Activated CD4-positive, alpha-beta T cell treated with anti-CD3 and anti-CD28 coated beads, Interleukin-2, amount 50 U/mL, for 1 hour (primary cell): ENCODE data around the gene ADGRD1.

Experiments
- DNase-seq: peaks from one replicate; pipeline ENCODE4 v3.0.0-alpha.2; 2020

Gene ADGRD1

DNA sequence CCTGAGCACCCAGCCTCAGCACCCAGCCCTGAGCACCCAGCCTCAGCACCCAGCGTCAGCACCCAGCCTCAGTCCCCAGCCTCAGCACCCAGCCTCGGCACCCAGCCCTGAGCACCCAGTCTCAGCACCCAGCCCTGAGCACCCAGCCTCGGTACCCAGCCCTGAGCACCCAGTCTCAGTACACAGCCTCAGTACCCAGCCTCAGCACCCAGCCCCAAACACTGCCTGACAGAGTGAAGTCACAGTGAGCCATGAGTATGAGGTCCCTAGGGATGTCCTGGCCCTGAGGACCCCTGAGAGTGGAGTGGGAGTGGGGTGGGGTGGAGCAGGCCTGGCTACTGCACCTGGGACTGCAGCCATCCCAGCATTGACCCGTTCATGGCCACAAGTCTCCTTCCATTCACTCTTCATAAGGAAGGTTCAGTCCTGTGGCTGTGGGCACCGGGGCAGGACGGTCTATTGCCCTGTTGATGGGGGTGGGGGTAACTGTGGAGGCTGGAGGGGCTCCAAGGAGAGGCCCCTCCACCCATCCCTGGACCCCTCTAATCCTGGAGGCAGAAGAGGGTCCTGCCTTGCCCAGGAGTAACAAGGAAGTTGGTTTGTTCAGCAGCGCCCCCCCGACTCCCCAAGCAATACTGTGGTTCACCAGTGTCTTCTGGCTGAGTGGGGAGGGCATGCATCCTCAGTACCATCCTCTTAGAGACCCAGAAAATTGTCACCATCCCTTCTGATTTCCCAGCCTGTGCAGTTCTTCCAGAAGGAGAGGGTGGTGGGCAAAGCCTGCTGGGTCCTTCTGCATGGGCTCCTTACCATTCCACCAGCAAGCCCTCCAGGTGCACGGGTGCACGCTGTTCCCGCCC, 140.5 kb downstream of the ADGRD1 start:
- no peak for DNase-seq

DNA sequence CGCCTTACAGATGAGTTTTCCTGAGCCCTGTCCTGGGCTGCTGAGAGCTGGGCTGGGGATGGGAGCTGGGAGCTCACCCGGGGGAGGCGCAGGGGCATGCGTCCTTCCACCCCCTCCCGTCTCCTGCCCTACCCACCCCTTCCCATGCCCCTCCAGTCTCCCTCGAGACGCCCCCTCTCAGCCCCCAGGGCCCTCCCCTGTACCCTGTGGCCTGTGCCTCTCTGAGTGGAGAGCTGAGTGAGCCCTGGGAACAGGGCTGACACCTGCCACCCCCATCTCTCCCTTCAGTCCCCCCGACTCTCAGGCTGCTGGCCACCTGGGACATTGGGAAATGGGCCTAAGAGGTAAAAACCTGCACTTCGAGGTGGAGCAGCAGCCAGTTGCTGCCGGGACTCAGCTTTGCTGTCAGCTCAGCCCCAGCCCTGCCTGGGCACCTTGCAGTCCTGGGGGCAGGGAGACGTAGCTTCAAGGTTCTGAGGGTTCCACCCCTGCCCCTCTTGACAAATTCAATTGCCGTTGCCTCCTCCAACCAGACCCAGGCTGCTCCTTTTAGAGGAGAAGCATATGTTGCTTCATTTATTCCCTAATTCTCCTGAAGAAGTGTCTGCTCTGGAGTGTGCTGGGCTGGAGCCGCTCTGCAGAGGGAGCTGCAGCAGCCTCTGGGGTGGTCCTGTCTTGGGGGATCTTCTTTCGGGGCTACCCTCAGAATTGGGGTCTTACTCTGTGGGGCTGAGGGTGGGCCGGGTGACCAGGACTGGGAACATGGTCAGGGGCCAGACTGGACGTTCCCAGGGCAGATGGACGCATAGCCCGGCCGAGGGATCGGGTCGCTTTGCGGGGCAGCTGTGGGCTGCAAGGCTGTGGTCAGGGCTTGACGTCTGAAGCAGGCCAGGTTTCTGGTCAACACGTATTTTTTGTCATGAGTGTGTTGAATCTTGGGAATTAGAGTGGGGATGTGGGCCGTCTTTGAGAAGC, 141.4 kb downstream of the ADGRD1 start:
- DNase-seq: no peak

DNA sequence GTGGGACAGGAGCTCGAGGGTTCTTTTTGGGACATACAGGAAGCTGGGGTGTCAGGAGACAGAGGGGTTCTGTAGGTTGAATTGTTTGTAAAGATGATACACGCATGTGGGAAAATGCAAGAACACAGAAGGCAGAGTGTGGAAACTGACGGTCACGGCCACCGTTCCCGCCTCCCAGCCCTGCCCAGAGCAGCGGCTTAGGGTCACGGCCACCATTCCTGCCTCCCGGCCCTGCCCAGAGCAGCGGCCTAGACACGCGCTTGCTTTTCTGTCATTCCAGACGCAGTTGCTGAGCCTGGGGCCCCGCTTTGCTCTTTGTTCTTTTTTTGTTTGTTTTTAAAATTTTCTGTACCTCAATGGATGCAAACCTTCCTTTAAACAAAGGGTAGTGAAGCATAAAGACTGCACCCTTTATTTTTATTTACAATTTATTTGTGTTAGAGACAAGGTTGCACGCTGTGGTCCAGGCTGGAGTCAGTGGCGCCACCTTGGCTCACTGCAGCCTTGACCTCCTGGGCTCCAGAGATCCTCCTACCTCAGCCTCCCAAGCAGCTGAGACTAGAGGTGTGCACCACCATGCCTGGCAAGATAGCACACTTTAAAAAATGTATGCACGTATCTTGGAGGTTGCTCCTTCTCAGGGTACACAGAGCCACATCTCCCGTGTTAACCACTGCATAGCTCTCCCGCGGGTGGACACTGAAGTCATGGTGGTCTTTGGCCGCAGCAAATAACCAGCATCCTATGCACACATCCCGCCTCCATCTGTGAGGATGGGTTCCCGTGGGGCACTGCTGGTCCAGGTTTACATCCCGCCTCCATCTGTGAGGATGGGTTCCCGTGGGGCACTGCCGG, 142.3 kb downstream of the ADGRD1 start:
- no peak for DNase-seq

DNA sequence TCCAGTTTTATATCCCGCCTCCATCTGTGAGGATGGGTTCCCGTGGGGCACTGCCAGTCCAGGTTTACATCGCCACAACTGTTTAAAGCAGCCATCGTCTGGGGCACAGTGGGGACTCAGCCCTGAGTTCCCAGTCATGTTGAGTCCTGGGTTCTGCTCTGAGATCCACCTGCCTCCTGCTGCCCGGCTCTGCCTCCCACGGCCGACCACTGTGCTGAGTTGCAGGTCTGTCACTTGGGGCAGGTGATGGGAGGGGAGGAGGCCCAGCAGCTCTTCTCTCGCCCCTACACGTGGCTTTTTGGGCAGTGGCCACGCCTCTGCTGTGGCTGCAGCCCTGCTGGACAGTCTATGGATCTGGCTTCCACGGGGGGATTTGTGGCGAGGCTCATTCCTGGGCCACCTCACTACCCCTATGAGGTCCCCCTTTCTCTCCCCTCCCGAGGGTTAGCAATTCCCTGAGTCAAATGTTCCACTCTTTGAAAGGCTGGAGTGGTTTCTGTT, 143.0 kb downstream of the ADGRD1 start:
- no peak for DNase-seq

DNA sequence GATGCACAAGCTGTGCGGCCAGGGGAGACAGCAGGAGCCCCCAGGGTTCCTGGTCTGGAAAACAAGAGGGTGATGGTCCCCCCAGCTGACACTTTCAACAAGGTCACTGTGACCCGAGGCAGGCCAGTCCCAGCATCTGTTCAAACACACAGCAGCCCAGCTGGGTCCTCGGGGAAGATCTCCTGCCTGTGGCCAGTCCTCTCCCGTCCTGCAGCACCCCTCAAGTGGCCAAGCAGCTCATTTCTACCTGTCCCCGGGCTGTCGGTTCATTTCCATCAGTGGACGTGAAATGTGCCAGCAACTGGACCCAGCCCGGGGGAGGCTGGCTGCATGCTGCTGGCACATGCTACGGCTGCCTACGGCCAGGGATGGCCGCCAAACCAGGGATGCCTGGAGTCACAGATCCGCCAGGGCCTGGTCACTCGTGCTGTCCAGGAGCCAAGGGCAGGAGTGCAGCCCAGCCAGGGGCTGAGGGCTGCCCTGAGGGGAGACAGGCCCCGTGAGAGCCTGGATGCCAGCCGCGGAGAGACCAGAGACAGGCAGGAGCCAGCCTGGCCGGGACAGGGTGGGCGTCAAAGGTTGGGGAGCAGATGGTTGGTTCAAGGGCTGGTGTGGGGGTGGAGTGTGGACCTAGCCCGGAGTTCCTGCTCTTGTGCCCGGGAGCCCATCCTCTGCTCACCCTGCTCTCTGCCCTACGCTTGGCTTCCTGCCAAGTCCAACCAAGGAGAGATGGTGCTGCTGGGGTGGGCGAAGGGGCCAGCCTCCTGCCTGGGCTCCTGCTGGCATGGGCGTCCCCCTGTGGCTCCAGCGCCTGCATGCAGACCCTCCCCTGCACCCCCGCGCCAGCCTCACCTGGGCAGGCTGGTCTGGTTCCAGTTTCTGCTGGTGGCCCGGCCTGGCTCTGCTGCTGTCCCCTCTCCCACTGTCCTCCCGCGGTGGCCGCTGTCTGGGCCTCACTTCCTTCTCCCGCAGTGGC, 143.8 kb downstream of the ADGRD1 start:
- DNase-seq: no peak

DNA sequence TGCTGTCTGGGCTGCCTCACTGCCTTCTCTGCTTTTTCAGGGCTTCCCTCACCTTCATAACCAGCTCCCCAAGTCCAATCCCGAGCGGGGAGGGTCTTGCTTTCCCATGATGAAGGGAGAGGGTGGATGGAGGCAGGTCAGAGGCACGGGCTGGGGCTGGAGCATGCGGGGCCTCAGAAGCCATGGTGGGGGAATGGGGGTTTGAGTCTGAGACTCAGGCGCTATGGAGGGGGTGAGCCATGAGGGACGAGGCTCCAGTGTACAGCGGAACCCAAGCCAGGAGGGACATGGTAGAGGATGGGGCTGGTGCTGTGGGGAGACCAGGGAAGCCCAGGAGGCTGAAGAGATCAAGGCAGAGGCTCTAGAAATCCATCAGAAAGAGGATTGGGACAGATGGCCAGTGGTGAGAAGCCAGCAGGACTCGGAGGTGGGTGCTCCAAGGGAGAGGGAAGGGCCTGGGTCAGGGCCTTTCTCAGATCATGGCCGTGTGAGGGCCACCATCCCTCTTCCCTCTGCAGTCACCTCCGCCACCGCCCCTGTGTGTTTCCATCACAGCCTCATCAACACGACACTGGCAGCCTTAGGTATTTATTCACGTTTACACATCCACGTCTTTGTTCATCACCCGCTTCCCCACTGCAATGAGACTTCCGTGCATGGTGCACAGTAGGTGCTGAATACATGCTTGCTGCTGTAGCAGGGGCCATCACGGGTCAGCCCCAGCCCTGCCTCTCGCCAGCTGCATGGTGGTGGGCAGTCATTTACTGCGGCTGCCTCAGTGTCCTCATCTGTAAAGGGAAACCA, 144.7 kb downstream of the ADGRD1 start:
- no peak for DNase-seq

DNA sequence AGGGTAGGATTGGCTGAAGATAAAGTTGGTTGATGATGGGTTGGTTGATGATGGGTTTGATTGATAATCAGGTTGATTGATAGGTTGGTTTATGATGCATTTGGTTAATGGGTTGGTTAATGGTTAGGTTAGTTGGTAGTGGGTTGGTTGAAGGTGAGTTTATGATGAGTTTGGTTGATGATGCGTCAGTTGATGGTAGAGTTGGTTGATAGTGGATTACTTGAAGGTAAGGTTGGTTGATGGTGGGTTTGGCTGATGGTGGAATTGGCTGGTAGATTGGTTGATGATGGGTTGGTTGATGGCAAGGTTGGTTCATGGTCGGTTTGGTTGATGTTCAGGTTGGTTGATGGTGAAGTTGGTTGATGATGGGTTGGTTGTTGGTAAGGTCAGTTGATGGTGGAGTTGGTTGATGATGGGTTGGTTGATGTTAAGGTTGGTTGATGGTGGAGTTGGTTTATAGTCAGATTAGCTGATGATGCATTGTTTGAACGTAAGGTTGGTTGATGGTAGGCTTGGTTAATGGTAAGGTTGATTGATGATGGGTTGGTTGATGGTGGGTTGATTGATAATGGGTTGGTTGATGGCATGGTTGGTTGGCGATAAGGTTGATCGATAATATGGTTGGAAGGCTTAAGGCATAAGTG, 146.4 kb downstream of the ADGRD1 start:
- DNase-seq: no peak

DNA sequence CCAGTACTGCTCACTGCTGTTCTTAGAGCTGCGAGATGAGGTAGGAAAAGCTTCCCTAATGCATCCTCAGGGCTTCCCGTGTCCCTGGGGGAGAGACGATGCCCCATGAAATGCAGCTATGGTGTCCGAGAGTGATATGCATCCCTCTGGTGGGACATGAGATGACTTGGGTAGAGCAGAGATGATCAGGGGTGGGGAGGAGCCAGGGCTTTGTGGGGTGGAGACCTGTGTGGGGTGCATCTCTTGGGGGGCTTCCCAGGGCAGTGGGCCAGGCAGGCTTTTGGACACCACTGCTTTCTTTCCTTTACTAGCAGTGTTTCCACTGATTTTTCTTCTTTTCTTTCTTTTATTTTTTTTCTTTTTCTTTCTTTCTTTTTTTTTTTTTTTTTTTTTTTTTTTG, 147.3 kb downstream of the ADGRD1 start:
- no peak for DNase-seq

DNA sequence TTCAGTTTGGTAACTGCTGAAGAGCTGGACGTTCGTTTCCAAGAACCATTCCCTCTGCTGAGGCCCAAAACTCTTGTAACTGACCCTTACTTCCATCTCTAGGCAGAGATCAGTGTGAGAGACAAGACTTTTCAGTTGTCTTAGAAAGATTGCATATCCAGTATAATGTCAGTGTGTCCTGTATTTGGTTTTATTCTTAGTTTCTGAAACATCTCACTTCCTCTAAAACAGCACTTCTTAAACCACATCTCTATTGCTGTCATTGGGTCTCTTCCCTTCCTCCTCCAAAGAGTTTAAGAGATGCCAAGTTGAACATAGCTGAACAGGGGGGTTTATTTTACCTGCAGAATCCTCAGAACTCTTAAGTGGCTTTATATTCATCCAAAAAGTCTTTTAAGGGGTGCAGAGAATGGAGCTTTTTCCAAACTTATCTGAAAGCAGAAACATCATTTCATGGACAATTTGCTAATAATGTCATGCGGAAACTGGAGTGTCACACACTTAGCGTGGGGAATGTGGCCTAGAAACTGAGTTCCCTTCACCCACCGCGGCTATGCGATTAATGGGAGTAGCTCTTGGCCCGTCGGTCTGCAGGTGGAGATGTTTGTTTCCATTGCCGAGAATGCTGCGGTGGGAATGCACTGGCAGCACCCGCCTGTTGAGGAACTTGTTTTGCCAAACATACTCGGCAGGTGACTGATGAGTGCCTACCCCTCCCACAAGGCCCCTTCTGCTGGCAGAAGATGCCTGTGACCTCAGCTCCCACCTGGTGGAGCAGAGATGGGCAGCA, 148.2 kb downstream of the ADGRD1 start:
- DNase-seq: no peak

DNA sequence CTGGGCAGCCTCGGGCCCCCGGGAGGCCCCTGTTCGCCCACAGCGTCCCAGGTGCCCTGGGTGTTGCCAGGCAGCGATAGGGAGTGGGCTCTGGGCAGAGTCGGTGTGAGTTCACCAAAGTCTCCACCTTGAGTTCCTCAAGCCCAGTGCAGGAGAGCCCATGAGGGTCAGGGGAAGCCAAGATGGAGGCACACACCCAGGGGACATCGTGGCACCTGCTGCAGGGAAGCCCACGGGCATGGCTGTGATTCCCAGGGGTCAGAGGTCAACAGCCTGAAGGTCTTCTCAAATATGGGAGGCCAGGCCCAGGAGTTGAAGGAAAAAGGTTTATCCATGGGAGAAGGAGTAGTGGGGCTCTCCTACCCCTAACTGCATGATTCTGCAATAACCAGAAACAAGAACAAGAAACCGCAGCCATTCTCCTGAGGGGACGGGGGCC, 148.8 kb downstream of the ADGRD1 start:
- no peak for DNase-seq

DNA sequence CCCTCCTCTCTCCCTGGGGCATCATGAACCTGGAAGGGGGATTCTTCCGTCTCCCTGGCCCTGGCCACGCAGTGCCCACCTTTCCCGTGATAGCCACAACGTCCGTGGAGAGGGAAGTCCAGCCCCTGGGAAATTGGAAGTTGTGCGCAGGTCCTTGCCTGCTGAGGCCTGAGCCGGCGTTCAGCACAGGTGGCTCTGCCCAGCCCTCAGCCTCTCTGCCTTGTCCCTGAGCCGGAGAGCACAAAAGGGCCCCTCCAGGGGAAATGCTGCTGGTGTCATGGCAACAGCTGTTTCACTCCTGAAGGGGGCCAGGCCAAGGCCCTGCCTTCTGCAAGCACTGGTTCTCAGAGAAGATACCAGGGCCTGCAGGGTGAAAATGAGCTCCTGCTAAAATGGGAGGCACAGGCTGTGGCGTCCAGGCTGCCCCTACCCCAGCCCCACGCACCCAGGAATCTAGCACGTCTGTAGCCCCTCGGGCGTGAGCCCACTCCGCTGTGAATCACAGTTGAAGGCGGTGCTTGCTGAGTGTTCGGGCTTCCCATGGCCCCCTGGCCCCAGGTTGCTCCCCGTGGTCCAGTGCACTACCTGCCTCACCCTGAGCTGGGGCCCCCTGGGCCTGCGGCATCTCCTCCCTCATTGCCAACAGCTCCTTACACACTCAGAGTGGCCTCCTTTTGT, 149.4 kb downstream of the ADGRD1 start:
- DNase-seq: no peak

DNA sequence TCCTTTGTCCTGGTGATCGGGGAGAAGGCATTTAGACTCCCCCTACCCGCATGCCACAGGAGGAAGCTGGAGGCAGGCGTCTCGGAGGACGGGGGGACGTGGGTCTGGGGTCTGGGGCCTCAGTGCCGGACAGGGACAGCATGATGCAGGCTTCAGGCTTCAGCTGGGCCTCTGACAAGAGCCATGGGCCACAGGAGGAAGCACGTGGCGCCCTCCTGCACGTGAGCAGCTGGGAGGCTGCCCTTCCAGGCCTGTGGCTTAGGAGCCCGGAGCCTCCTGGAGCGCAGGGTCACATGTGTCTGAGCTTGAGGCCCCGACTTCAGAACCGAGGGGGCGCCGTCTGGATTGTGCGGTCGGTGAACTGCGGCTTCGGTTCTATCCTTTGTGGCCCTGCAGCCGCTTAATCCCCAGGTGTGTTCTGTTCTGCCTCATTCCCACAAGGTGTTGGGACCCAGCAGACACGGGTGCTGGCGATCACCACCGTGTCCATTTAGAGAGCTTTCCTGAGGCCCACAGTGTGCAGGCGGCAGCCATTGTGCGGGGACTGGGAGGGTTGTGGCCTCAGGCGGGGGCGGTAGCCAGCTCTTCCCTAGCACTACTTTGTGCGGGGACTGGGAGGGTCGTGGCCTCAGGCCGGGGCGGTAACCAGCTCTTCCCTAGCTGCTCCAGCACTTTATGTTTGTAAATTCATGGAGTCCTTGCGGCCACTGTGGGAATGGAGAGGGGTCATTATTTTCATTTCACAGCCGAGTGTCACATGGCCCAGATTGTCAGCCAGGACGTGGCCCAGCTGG, 150.2 kb downstream of the ADGRD1 start:
- no peak for DNase-seq

DNA sequence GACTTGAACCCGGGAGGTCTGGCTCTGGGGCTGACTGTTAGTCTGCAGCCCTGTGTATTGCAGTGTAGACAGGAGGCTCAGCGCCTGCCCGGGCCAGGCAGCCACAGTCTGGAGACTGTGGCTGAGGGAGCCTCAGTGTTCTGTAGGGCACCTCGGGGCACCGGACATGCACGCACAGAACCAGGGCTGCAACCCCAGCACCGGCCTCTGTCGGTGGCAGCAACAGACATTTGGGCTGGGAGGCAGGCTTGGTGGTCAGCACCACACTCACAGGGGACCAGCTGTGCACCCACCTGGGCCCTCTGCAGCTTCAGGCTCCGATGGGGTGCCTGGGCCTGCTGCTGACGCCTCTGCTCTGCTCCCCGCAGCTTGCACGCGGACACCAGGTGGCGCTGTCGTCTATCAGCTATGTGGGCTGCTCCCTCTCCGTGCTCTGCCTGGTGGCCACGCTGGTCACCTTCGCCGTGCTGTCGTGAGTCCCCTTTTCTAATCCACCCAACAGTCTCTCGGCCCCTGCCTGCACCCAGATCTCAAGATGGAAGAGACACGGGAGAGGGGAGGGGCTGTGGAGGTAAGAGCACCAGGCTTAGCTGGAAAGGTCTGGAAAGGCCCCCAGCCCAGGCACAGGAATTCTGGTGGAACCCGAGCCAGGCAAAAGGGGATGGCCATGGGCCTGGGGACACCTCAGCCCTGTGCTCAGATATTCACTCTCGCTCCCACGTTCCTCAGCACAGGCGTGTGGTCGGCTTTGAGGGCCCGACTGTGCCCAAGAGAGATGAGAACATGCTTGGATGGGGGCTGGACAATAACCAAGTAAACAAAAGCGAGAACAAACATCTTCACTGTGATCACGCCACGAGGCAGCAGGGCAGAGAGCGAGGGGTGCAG, 151.0 kb downstream of the ADGRD1 start:
- DNase-seq: peak; percentile 84

DNA sequence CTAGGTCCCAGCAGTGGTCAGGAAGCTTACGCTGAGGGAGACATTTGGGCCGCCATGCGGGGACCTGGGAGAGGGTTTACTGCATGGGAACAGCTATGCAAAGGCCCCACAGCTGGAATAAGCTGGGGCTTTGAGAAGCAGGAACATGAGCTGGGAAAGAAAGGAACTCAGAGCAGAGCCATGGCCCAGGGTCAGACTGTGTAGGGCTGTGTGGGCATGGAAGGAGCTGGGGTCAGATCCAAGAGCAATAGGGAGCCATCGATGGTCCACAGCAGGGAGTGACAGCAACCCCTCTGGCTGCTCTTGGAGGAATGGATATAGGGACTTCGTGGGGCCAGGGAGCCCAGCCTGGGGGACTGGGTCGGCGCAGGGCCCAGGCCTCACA, 151.6 kb downstream of the ADGRD1 start:
- DNase-seq: no peak

DNA sequence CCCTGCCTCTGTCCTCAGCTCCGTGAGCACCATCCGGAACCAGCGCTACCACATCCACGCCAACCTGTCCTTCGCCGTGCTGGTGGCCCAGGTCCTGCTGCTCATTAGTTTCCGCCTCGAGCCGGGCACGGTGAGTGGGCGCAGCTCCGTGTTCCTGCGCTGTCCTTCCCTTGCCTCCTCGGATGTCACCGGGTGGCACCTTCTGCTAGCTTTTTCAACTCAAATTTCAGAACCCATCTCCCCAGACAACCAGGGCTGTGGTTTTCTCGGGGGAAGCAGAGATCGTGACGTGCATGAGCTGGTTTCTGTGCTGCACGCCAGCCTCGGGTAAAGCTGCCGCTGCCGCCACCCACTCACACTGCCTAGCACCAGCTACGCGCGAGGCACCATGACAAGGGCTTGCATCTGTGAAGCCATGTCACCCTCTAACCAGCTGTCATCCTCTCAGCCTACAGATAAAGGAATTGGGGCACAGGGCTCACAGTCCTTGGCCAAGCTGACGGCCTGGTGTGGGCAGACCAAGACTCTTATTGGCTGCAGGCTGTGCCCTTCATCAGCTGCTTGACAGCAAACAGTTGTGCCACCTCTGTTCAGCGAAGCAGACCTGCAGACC, 152.1 kb downstream of the ADGRD1 start:
- peak; percentile 35 for DNase-seq

DNA sequence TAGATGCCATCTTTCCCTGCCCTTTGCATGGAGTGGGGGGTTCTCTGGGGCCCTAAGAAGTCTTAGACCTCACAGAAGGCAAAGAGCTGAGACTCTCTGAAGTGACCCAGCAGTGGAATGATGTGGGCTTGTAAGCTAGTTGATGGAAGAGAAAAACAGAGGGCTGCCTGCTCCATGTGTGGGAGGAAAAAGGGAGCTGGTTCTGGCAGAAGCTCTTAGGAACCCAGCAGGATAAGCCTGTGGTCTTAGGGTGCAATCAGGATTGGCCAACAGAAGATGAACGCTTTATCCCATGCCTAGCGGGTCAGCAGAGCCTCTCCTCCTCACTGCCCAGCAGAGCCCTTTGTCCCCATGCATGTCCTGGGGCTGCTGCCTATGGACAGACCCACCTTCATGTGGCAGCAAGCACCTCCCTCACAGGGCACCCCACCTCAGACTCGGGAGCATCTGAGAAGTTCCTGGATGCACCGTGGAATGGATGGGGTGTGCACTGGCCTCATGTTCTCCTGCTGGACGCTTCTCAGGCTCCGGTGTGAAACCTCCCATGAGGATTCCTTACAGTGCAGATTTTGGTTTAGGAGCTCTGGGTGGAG, 152.7 kb downstream of the ADGRD1 start:
- DNase-seq: no peak
